OCI-LY3 (cell line): ENCODE data around the gene RGS6.

ENCODE experiments used
- CTCF ChIP-seq: fragments of 200-600, 300-600 bp; sonication (generic); IDR thresholded peaks from 2 replicates; pipeline ENCODE4 v1.5.1; 2014; ENCODE audit warnings: antibody characterized with exemption, low read length, low read depth
- EZH2phosphoT487 ChIP-seq: fragments of 200-600 bp; shearing (Covaris generic); IDR thresholded peaks from 2 replicates; pipeline ENCODE4 v1.6.1; 2018; ENCODE audit warnings: antibody characterized with exemption, mixed run types, low read depth

- TF ChIP-seq CTCF, result no peak
- no peak for TF ChIP-seq EZH2phosphoT487
These were observed 223.3 kb downstream of the RGS6 start for GRCh38 chr14:72155379-72155993.
